Endodermal cell (in vitro differentiated cells): Measurements from ENCODE around the gene ANKDD1A. TPM values are rescaled to one million over a fixed set of nuclear protein-coding genes. Genes with fewer than 3 reads are reported as not detected.
A peak's percentile ranks its signal among the peaks of the same experiment; 100 is the strongest.

Source experiments
- DNase-seq: peaks from one replicate; pipeline ENCODE4 v3.0.0-alpha.2; 2017
- H3K27ac ChIP-seq: 2 replicates; pipeline ENCODE4 v1.5.1; 2013; ENCODE audit warnings: mild to moderate bottlenecking, low read depth, low read length, moderate library complexity
- H3K27me3 ChIP-seq: 2 replicates; pipeline ENCODE4 v1.6.1; 2013; ENCODE audit warnings: mild to moderate bottlenecking, low read length, moderate library complexity; ENCODE audit not compliant: insufficient read depth, control insufficient read depth, poor library complexity, severe bottlenecking
- H3K36me3 ChIP-seq: 2 replicates; pipeline ENCODE4 v1.7.0; 2013; ENCODE audit warnings: mild to moderate bottlenecking, low read length, moderate library complexity; ENCODE audit not compliant: control insufficient read depth, insufficient read depth
- H3K4me1 ChIP-seq: one replicate; pipeline ENCODE4 v1.7.0; 2013; ENCODE audit warnings: low read length; ENCODE audit not compliant: control insufficient read depth, insufficient read depth
- H3K4me3 ChIP-seq: 2 replicates; pipeline ENCODE4 v1.5.1; 2013; ENCODE audit warnings: mild to moderate bottlenecking, low read length, moderate library complexity
- H3K9ac ChIP-seq: 2 replicates; pipeline ENCODE4 v1.6.1; 2013; ENCODE audit warnings: mild to moderate bottlenecking, low read length, moderate library complexity; ENCODE audit not compliant: poor library complexity, severe bottlenecking; ENCODE audit errors: extremely low read depth
- H3K9me3 ChIP-seq: 2 replicates; pipeline ENCODE4 v1.6.1; 2013; ENCODE audit warnings: mild to moderate bottlenecking, low read length, moderate library complexity; ENCODE audit not compliant: control insufficient read depth
- H3K27ac Mint-ChIP-seq: 2 replicates; pipeline ENCODE4 v1.8.0; 2020; ENCODE audit warnings: mixed read lengths
- H3K27me3 Mint-ChIP-seq: 2 replicates; pipeline ENCODE4 v1.8.0; 2021; ENCODE audit warnings: mild to moderate bottlenecking, mixed read lengths; ENCODE audit not compliant: insufficient read depth
- H3K36me3 Mint-ChIP-seq: 2 replicates; pipeline ENCODE4 v1.8.0; 2020; ENCODE audit warnings: low read depth, mixed read lengths
- H3K4me1 Mint-ChIP-seq: 2 replicates; pipeline ENCODE4 v1.8.0; 2020; ENCODE audit warnings: mixed read lengths
- H3K4me3 Mint-ChIP-seq: 2 replicates; pipeline ENCODE4 v1.8.0; 2020; ENCODE audit warnings: mild to moderate bottlenecking, moderate library complexity, mixed read lengths
- H3K9me3 Mint-ChIP-seq: 2 replicates; pipeline ENCODE4 v1.8.0; 2020; ENCODE audit warnings: mild to moderate bottlenecking, mixed read lengths
- WGBS, 2 experiments: methylation state at CpG; one replicate each; pipeline versions ENCODE4 v1.1.5 to v1.1.7; 2013; ENCODE audit warnings: missing lambda C conversion rate in 2 of 2, mixed read lengths in 1 of 2; ENCODE audit not compliant: insufficient coverage in 1 of 2, insufficient read length in 1 of 2; 5-methylcytosine and 5-hydroxymethylcytosine counted together
- total RNA-seq, 2 donors: library from RNA; stranded (reverse); fragmentation: NEBNext Ultra II Directional in 1 of 2; extraction: Animal tissue kit (Norgen Biotek cat#: 25700) in 1 of 2; gene quantifications; 2 replicates in 1 of 2; 3 replicates in 1 of 2; pipeline ENCODE4 v1.2.1, GENCODE V29; 2021
- TF ChIP-seq, protein P1 (sequence below): fragments of 200-600 bp; sonication (generic); conservative IDR thresholded peaks from 2 replicates; pipeline ENCODE4 v1.5.0; 2021; ENCODE audit warnings: antibody characterized with exemption, mild to moderate bottlenecking

ANKDD1A gene
- total RNA-seq, 2 donors from 2014 or later: 22.5 to 30.0 TPM

GRCh38 chr15:65006876-65007275, 95.2 kb downstream of the ANKDD1A start:
- Histone ChIP-seq H3K27me3 (no peaks in the 10 kb centered on the region), H3K27ac (no peak overlapping the region), H3K4me1 (no peaks in the 10 kb centered on the region), H3K36me3 (peaks cover 37% of the 10 kb centered on the region), H3K9me3 (peaks cover 9% of the 10 kb centered on the region), H3K4me3 (no peak overlapping the region), H3K9ac (no peak overlapping the region)
- Mint-ChIP-seq H3K9me3 (no peaks in the 10 kb centered on the region), H3K27me3 (no peaks in the 10 kb centered on the region), H3K4me3 (no peak overlapping the region), H3K4me1 (no peaks in the 10 kb centered on the region), H3K36me3 (peaks cover 56% of the 10 kb centered on the region), H3K27ac (no peak overlapping the region)
- TF ChIP-seq, protein P1, sequence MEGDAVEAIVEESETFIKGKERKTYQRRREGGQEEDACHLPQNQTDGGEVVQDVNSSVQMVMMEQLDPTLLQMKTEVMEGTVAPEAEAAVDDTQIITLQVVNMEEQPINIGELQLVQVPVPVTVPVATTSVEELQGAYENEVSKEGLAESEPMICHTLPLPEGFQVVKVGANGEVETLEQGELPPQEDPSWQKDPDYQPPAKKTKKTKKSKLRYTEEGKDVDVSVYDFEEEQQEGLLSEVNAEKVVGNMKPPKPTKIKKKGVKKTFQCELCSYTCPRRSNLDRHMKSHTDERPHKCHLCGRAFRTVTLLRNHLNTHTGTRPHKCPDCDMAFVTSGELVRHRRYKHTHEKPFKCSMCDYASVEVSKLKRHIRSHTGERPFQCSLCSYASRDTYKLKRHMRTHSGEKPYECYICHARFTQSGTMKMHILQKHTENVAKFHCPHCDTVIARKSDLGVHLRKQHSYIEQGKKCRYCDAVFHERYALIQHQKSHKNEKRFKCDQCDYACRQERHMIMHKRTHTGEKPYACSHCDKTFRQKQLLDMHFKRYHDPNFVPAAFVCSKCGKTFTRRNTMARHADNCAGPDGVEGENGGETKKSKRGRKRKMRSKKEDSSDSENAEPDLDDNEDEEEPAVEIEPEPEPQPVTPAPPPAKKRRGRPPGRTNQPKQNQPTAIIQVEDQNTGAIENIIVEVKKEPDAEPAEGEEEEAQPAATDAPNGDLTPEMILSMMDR: no peak
- DNase-seq: peak; percentile 68
- 93% methylated on average over 3 of the region's 3 CpGs for WGBS, 2 experiments

Other genes starting within 250 kb of the ANKDD1A start
- gene RBPMS2, start 136.3 kb upstream of the ANKDD1A start, total RNA-seq: 100 to 1,000 TPM in 1 of 2 donors, 10 to 100 TPM in 1; 86.0 to 131 TPM
- 10 to 100 TPM; 60.7 to 64.6 TPM for gene PIF1, start 86.3 kb upstream of the ANKDD1A start, total RNA-seq
- 10 to 100 TPM; 10.2 to 12.9 TPM for gene PLEKHO2, start 70.0 kb upstream of the ANKDD1A start, total RNA-seq
- 10 to 100 TPM; 77.0 to 96.1 TPM for gene SPG21, start 78.0 kb downstream of the ANKDD1A start, total RNA-seq
- 10 to 100 TPM; 17.8 to 23.2 TPM for gene MTFMT, start 117.7 kb downstream of the ANKDD1A start, total RNA-seq
- not detected for gene SLC51B, start 133.5 kb downstream of the ANKDD1A start, total RNA-seq
- gene RASL12, start 156.1 kb downstream of the ANKDD1A start, total RNA-seq: 10 to 100 TPM; 27.2 TPM
- gene KBTBD13, start 164.8 kb downstream of the ANKDD1A start, total RNA-seq: not detected
- 1 to 10 TPM; 3.4 to 4.2 TPM for gene UBAP1L, start 203.3 kb downstream of the ANKDD1A start, total RNA-seq
- 10 to 100 TPM; 25.4 to 33.1 TPM for gene PDCD7, start 221.9 kb downstream of the ANKDD1A start, total RNA-seq